ENCODE results near the gene CD151.

CD151 gene

GRCh38 chr11:843818-844692 lies 11.3 kb downstream of the CD151 start:
- DNase-seq, result no peak

DNA sequence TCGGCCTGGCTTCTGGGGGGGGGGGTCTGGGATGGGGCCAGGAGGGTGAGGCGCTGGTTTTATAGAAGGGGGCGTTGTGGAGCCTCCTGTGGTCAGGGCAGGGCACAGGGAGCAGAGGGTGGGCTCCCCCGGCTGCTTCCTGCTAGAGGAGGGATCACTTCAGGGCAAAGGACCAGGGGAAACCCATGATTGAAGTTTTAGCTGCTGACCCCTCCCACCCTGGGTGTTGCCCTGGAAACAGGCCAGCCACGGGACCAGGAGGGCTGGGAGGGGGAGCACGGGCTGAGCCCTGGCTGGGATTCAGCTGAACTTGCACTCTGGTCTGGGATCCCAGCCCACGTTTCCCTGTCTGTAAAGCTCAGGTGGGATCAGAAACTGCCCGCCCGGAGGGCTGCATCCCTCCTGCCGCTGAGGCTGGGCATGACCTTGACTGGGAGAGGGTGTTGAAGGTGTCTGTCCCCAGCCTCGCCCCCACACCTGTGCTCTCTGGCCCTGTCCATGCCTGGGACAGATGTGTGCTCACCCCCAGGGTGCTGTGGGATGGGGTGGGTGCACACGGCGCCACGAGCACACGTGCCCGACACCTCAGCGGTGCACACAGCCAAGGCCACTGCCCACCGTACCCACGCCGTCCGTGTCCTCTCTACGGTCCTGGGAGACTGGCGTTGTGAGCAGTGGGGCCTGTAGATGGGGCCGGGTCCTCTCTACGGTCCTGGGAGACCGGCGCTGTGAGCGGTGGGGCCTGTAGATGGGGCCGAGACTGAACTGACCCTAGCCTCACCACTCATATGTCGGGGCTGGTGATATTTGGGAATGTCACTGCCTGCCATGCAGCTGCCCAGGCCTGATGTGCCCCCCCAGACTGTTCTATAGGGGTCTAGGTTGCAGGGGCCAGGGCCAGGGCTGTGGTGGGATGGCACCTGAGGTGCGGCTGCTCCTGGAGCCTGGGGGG lies 12.2 kb downstream of the CD151 start:
- no peak for DNase-seq

DNA sequence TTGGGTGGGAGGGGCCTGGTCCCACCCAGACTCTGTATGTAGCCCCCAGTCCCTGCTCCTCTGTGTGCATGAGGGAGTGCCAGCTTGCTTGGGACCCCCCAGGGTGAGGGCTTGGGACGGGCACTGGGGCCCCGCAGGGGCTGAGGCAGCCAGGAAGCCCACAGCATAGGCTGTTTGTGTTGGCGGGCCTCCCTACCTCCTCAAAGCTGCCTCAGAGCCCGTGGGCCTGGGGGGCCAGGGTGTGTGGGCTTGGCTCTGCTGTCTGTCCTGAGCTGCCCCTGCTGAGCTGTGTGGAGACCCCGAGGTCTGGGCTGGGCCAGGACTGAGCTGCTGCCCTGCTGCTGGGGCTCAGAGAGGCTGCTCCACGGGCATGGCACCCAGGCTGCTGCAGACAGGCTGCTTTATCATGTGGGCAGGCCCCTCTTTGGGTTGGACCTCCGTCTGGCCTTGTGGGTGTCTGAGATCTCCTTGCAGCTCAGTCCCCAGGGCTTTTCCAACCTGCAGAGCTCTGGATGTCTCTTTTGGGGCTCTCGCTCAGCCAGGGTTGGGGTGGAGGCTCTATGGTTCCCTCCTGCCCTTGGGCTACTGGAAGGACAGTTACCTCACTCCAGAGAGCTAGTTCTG lies 13.2 kb downstream of the CD151 start:
- DNase-seq, result no peak

DNA sequence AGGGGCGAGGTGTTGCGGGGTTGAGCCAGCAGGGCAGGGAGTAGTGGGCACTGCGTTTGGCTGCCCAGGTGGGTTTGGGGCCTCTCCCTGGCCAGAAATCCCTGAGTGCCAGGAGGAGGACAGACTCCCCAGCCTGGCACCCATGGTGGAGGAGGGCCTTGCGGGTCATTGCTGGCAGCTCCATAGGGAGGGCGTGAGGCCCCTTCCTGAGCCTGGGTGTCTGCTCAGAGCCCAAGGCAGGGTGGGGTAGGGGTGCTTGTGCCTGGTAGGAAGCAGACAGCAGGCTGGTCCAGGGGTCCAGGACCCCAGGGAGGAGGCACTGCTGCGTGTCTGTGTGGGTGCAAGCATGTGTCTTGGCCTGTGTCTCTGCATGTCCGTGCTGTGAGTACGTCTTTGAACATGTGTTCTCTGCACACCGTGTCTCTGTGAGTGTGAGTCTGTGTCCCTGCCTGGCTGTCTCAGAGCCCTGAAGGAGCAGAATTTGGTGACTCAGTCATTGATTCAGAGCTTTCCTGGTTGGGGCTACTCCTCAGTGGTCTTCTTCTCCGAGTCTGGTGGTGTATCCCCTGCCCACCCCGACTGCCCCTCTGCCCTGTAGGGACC lies 13.8 kb downstream of the CD151 start:
- DNase-seq, result no peak

DNA sequence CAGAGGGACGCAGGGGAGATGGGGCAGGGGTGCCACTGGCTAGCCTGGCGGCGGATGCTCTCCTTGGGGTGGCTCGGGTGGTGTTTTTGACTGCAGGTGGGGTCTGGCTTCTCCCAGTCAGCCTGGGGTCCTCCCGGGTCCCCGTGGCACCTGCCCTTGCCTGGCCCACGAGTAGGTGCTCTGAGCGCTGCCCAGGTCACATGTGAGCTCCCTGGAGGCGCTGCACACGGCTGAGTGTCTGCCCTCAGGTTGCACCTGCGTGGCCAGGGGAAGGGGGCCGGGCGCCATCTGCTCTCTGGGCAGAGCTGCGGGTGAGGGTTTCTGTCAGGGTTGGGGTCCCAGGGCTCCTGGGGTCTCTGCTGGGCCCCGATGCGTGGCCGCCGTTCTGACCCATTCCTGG lies 15.1 kb downstream of the CD151 start:
- no peak for DNase-seq

GRCh38 chr11:848380-848931 lies 15.7 kb downstream of the CD151 start:
- DNase-seq, result no peak

DNA sequence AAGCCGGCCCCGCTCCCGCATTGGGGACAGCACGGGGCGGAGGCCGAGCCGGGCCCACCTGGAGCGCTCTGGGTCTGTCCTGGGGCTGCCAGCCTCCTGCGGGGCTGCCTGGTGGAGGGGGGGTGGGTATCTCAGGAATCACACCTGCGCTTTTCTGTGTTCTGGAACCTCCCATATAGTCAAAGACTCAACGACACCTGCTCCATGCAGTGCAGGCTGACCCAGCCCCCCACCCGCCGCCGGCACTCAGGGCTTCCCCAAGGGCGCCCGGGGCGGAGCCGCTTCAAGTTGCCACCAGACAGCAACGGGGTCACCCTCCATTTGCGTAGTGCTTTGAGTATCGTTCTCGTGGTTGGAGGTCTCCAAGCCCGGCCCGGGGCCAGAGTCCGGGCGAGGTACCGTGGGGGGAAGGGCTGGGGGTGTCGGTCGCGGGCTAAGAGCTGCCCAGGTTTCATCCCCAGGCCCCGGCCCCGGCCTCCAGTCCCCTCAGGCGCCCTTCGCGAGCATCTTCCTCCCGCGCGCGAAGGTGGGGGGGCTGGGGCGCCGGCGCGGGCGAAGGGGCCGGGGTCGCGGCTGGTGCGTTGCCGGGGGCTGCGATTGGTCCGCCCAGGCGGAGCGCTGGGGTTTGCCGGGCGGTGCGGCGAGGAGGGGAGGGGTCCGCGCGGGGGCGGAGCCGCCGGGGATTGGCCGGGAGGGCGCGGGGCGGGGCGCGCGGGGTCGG lies 16.5 kb downstream of the CD151 start:
- peak; percentile 31 to 59 for DNase-seq

GRCh38 chr11:849951-850774 lies 17.4 kb downstream of the CD151 start:
- DNase-seq, result peak in 1 of 2 experiments; percentile 59

DNA sequence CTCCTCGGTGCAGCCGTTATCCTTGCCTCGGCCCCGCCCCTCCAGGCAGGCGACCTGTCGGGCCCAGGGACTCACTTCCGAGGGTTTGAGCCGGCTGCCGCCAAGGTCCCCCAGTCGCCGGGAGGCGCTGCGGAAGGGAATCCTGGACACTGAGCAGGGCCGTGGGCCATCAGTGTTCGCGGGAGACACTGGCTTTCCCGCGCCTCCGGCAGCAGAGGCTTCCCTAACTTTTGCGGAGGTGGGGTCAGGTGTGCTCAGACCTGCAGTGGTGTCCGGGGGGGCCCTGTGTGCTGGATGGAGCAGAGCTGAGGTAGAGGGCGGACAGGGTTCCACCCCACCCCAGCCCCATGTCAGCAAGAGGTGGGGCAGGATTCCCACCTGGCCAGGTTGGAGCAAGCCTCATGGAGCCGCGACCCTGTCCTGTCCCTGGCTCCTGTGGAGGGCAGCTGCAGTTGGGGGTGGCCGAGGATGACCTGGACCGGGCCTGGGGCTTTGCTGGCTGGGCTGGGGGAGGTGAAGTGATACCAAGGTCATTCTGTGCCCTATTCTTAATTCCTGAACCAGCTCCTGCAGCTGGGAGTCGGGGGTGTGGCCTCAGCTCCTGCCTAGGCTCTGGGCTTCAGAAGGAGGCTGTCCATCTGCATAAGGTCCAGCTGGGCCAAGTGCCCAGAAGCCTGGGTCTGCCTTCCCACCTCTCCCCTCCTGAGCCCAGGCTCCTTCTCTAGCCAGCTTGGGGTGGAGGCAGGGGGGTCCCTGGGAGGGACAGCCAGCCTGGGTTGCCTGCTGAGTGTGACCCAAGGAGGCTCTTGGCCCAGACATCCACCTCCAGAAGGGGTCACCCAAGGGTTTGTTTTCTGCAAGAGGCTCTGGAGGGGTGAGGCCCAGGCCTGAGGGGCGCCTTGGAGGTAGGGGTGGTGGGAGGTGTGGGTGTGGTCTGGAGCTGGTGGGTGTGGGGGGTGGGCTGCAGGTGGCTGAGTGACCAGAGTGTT lies 18.3 kb downstream of the CD151 start:
- DNase-seq, result peak; percentile 22 to 54

DNA sequence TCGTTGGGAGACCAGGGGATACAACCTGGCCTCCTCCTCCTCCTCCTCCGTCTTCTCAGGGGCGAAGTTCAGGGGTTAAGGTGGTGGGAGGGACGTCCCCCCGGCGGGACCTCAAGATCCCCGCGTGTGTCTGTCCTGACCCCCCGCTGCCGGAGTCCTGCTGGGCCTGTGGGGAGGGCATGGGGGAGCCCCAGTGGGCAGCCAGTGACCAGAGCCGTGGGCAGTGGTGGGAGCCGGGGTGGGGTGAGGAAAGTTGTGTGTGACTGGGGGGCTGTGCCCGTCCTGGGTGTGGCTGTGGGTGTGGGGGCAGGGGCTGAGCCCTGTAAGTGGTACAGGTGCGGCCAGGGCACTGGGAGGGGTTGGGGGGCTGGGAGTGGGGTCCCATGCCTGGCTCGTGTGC lies 20.0 kb downstream of the CD151 start:
- DNase-seq, result no peak

GRCh38 chr11:853682-854448 lies 21.1 kb downstream of the CD151 start:
- DNase-seq, result no peak

GRCh38 chr11:854601-855329 lies 22.0 kb downstream of the CD151 start:
- DNase-seq, result no peak

GRCh38 chr11:855330-855674 lies 22.6 kb downstream of the CD151 start:
- no peak for DNase-seq

DNA sequence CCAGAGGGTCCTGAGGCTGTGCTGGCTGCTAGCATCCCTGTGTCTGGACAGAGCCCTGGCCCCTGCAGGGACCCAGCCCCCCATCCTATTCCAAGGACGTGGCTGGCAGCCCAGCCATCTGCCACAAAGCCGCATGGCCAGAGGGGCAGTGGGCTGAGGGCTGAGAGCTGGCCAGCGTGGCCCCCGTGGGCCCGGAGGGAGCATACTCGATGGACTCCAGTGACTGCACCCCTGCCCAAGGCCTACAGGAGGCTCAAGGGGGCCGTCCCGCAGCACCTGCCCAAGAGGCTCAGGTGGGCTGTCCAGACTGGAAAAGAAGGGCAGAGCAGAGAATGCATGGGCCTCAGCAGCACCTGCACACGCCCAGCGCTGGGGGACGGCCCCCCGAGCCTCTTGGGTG lies 23.0 kb downstream of the CD151 start:
- no peak for DNase-seq

GRCh38 chr11:856397-856796 lies 23.6 kb downstream of the CD151 start:
- DNase-seq, result peak in 1 of 2 experiments; percentile 70

GRCh38 chr11:858053-858761 lies 25.5 kb downstream of the CD151 start:
- no peak for DNase-seq

DNA sequence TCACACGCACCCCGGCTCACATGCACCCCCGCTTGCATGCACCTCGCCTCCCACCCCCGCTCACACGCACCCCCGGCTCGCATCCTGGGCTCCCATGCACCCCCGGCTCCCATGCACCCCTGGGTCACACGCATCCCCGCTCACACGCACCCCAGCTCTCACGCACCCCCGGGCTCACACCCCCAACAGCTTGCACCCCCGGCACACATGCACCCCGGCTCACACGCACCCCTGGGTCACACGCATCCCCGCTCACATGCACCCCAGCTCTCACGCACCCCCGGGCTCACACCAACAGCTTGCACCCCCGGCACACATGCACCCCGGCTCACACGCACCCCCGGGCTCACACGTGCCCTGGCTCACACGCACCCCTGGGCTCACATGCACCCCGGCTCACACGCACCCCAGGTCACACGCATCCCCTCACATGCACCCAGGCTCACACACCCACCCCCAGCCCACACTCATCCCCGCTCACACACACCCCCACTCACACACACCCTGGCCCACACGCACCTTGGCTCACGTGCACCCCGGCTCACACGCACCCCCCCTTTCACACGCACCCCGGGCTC lies 26.1 kb downstream of the CD151 start:
- DNase-seq, result no peak
